WERI-Rb-1 (cell line): Measurements from ENCODE around the gene PCYT1A.

Experiments
- DNase-seq: peaks from one replicate; pipeline ENCODE4 v3.0.0-alpha.2; 2020
- H3K27ac ChIP-seq: fragments of 250-450 bp; sonication (Bioruptor Pico); 2 replicates; pipeline ENCODE4 v1.5.1; 2020; ENCODE audit warnings: mild to moderate bottlenecking, moderate library complexity
- H3K27me3 ChIP-seq: fragments of 250-450 bp; sonication (Bioruptor Pico); 2 replicates; pipeline ENCODE4 v1.5.1; 2021; ENCODE audit warnings: mild to moderate bottlenecking, low read depth, moderate library complexity; ENCODE audit not compliant: insufficient read depth, severe bottlenecking
- H3K36me3 ChIP-seq: fragments of 250-450 bp; sonication (Bioruptor Pico); 2 replicates; pipeline ENCODE4 v1.5.1; 2020; ENCODE audit warnings: mild to moderate bottlenecking, moderate library complexity
- H3K4me3 ChIP-seq: 2 replicates; pipeline ENCODE4 v1.5.1; 2011; ENCODE audit warnings: low read depth, mild to moderate bottlenecking, control low read depth, low read length
- H3K9me3 ChIP-seq: fragments of 250-450 bp; sonication (Bioruptor Pico); 2 replicates; pipeline ENCODE4 v1.5.1; 2021; ENCODE audit warnings: mild to moderate bottlenecking, moderate library complexity; ENCODE audit not compliant: severe bottlenecking
- TF ChIP-seq, protein P1 (sequence below): IDR thresholded peaks from 2 replicates; pipeline ENCODE4 v1.5.1; 2011; ENCODE audit warnings: low read depth, mild to moderate bottlenecking, control low read depth, inconsistent platforms, low read length

Gene PCYT1A

DNA sequence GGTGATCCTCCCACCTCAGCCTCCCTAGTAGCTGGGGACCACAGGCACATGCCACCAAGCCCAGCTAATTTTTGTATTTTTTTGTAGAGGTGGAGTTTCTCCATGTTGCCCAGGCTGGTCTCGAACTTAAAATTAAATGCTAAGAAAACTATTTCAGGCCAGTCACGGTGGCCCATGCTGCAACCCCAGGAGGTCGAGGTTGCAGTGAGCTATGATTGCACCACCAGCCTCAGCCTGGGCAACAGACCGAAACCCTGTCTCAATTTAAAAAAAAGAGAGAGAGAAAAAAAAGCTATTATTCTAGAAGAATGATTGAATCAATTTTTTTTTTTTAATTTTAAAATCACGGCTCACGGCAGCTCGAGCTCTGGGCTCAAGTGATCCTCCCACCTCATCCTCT, 66.5 kb downstream of the PCYT1A start:
- TF ChIP-seq, protein P1, sequence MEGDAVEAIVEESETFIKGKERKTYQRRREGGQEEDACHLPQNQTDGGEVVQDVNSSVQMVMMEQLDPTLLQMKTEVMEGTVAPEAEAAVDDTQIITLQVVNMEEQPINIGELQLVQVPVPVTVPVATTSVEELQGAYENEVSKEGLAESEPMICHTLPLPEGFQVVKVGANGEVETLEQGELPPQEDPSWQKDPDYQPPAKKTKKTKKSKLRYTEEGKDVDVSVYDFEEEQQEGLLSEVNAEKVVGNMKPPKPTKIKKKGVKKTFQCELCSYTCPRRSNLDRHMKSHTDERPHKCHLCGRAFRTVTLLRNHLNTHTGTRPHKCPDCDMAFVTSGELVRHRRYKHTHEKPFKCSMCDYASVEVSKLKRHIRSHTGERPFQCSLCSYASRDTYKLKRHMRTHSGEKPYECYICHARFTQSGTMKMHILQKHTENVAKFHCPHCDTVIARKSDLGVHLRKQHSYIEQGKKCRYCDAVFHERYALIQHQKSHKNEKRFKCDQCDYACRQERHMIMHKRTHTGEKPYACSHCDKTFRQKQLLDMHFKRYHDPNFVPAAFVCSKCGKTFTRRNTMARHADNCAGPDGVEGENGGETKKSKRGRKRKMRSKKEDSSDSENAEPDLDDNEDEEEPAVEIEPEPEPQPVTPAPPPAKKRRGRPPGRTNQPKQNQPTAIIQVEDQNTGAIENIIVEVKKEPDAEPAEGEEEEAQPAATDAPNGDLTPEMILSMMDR = no peak
- no peak for DNase-seq
- no peaks in the 10 kb centered on the region for H3K36me3 ChIP-seq
- no peaks in the 10 kb centered on the region for H3K9me3 ChIP-seq
- no peak overlapping the region for H3K4me3 ChIP-seq
- H3K27ac ChIP-seq = no peak overlapping the region
- H3K27me3 ChIP-seq = no peaks in the 10 kb centered on the region

DNA sequence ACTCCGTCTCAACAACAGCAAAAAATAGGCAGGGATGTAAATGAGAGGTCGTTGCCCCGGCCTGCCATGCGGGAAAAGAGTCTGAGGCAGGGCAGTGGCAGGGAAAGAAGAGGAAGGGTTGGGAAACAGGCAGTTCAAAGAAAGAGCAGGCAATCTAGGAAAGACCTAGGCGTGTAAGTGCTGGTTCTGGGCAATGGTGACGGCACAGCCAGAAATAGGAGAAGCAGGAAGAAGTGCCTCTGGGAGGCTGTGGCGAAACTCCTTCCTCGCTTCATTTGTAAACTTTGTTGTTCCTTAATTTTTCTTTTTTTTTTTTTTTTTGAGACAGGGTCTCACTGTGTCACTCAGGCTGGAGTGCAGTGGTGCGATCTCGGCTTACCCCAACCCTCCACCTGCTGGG, 66.9 kb downstream of the PCYT1A start:
- Histone ChIP-seq H3K36me3 (no peaks in the 10 kb centered on the region), H3K27ac (no peak overlapping the region), H3K9me3 (no peaks in the 10 kb centered on the region), H3K4me3 (no peak overlapping the region), H3K27me3 (no peaks in the 10 kb centered on the region)
- TF ChIP-seq, protein P1 = no peak
- DNase-seq = no peak

DNA sequence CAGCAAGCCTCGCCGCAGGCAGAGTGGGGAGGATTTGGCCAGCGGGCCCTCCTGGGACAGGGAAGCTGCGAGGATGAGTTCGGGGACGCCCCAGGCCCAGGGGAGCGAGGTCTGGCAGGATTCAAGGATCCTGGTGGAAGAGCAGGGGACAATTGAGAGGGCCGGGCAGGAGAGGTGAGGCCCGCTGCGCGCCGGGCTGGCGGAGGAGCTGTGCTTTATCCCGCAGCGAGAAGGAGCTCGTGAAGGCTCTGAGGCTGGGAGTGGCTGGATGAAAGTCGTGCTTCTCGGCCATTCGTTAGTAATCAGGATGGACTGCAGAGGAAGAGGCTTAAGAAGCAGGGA, 67.6 kb downstream of the PCYT1A start:
- TF ChIP-seq, protein P1 = no peak
- Histone ChIP-seq H3K36me3 (no peaks in the 10 kb centered on the region), H3K9me3 (no peaks in the 10 kb centered on the region), H3K27me3 (no peaks in the 10 kb centered on the region), H3K4me3 (no peak overlapping the region), H3K27ac (no peak overlapping the region)
- DNase-seq = no peak

DNA sequence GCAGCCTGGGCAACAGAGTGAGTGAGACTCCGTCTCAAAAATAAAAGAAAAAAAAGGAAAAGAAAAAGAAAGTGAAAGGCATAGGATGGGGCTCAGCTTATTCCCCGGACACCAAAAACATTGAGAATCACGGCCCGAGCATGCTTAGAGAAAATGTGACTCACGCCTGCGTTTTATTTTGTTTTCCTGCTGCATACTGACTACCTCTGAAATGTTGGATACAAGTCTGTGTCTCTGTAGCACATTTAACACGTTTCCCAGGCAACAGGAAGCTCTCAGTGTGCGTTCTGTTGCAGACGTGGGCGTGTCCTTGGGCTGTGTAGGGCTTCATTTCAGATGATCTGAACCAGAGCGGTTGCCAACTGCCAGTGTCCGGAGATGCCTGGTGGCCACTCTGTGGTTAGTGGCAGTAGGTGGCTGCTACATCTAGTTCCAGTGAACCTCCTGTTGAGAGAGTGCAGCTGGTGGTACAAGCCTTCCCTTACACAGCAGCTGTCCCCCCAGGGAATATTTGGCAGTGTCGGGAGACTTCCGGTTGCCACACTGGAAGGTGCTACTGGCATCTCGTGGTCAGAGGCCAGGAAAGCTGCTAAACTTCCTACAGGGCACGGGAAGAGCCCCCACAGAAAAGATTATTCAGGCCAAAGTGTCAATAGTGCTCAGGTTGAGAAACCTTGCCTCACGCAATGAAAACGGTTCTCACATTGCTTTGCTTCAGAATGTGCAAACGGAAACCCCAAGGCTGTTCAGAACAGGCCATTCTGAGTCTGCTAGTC, 68.1 kb downstream of the PCYT1A start:
- no peak for DNase-seq
- Histone ChIP-seq H3K9me3 (no peaks in the 10 kb centered on the region), H3K27ac (no peak overlapping the region), H3K27me3 (no peaks in the 10 kb centered on the region), H3K4me3 (no peak overlapping the region), H3K36me3 (no peaks in the 10 kb centered on the region)
- TF ChIP-seq, protein P1 = no peak

DNA sequence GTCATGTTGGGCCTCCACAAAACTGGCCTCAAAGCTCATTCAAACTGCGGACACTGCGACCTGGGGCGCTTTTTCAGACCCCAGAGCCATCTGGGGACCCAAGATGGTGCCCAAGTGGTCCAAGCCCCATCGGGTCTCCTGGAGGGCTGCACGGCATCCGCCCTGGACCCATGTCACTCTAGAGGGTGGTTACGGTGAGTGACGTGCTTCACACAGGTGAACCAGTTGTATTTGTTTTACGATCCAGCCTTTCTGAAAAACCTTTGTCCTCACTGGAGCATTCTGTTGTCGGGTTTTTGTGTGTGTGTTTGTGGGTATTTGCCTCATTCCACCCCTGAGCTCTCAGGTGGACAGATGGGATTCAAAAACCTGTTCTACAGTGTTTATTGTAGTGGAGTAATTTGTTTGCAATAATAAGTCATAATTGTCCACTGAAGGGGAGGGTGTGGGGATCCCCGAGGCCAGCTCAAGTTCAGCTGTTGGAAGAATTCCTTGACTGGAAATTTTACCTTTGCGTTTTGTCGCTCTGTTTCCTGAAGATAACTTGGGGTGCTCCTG, 69.3 kb downstream of the PCYT1A start:
- H3K4me3 ChIP-seq = no peak overlapping the region
- no peaks in the 10 kb centered on the region for H3K27me3 ChIP-seq
- no peaks in the 10 kb centered on the region for H3K36me3 ChIP-seq
- H3K9me3 ChIP-seq = no peaks in the 10 kb centered on the region
- DNase-seq = no peak
- TF ChIP-seq, protein P1 = no peak
- no peak overlapping the region for H3K27ac ChIP-seq
